Measurements from ENCODE around the gene POLR2J2. TPM values are rescaled to one million over a fixed set of nuclear protein-coding genes. Genes with fewer than 3 reads are reported as not detected.
"Not testable (repeated sequence)": the region's sequence is repeated elsewhere in the genome, so short reads cannot be mapped to it uniquely, and the experiment has no call there.

The POLR2J2 gene
- total RNA-seq = 0.35 and 4.0 TPM in 2 replicates

GRCh38 chr7:102671166-102671955 lies at the start of gene POLR2J2:
Gene POLR2J2 (minus strand): TSS chr7:102671663. CDS start chr7:102671601, 62 bp downstream.
- not testable (repeated sequence) for DNase-seq (ENCODE audit: low read depth)

- DNase-seq (ENCODE audit: low read depth) = not testable (repeated sequence)
These were observed 47.0 kb upstream of the POLR2J2 start for GRCh38 chr7:102718491-102718890.

- not testable (repeated sequence) for DNase-seq (ENCODE audit: low read depth)
These were observed 44.3 kb upstream of the POLR2J2 start for GRCh38 chr7:102715718-102716117.

DNA sequence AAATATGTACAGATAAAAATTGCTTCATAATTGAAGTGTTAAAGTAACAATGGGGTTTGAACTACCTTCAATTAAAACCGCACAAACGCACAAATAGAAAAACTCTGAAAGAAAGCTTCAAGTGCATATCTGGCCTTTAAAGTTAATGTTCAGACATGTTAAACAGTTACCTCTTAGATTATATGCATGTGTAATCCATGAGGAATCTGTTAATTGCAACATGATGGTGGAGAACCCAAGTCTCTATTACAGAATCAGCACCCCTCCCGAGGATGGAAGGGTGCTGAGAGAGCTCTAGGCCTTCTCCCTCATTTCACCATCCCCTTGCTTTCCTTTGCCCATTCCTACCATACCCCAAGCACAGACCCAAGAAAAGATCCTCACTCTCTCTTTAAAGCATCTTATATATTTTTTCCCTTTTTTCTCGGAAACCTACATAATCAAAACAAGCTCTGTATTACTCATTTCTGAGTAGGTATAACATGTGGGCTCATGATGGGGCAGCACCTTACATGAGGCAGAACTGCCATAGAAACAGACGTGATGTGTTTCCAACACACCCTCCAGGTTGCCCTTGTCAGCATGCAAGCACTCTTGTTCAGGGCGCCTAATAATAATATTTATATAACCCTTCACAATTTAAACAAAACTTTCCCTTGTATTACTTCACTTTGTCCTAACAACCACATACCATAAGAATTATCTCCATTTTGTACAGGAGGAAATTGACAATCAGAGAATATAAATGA lies 43.5 kb upstream of the POLR2J2 start:
- DNase-seq (ENCODE audit: low read depth) = peak; percentile 41

- DNase-seq (ENCODE audit: low read depth) = not testable (repeated sequence)
These were observed 42.2 kb upstream of the POLR2J2 start for GRCh38 chr7:102713691-102714080.

DNA sequence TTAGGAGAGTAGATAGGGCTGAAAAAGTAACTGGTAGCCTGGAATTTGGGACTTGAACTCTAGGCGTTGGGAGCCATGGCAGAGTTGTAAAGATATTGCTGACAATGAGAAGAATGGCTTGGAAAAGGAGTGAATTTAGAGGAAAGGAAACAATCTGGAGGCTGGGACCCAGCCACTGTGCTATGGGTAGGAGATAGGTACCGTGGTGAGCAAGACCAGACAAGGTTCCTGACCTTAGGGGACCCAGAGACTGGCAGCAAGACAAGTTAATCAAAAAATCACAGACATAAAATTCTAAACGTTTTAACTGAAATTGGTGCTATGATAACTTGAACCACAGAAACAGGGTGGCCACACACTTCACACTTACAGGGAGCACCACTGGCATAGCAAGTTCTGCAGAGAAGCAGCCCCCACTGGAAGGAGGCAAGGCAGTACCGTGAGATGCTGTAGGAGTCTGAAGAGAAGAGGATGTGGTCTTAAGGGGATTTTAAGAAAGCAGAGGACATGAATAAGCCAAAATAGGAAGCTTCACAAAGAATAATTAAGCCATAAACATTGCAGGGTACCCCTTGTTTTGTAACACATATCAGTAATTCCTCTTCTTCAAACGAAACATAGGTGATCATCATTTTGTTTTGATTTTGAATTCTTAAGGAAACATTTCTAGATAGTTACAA lies 41.7 kb upstream of the POLR2J2 start:
- peak; percentile 23 for DNase-seq (ENCODE audit: low read depth)

GRCh38 chr7:102698962-102699750 lies 27.7 kb upstream of the POLR2J2 start:
- DNase-seq (ENCODE audit: low read depth) = not testable (repeated sequence)

GRCh38 chr7:102697642-102698512 lies 26.4 kb upstream of the POLR2J2 start:
- not testable (repeated sequence) for DNase-seq (ENCODE audit: low read depth)

DNA sequence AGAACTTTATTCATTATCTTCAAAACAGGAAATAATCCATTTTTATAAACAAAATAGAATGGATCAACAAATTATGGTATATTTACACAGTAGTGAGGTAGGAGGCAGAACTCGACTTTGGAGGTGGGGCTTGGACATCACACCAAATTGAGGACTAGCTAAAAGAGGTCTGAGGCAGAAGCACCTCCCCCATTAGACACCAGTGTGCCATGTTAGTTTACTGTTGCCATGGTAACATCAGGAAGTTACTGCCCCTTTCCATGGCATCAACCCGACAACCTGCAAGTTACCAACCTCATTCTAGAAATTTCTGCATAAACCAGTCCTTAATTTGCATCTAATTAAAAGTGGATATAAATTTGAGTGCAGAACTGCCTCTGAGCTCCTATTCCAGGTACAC lies 24.5 kb upstream of the POLR2J2 start:
- not testable (repeated sequence) for DNase-seq (ENCODE audit: low read depth)

DNA sequence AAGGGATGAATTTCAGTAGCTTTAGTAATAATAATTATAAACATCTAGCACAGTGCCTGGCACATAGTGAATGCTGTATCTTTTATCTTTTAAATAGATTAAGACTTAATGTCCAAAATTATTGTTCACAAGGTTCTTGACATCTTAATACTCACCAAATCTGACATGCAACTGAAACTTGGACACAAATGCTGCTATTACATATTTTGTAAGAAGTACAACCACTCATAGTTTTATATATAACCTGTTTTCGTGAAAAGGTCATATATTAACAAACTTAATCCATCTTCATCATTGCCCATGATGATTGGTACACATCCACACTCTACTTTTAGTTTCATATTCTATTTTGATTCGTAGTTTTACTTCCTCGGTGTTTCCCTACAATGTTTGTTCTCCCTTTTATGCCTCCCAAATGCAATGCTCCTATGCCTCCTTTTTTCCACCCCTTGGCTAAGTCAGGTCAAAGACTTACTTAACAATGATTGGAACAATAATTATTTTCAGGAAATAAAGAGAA lies 23.6 kb upstream of the POLR2J2 start:
- not testable (repeated sequence) for DNase-seq (ENCODE audit: low read depth)

DNA sequence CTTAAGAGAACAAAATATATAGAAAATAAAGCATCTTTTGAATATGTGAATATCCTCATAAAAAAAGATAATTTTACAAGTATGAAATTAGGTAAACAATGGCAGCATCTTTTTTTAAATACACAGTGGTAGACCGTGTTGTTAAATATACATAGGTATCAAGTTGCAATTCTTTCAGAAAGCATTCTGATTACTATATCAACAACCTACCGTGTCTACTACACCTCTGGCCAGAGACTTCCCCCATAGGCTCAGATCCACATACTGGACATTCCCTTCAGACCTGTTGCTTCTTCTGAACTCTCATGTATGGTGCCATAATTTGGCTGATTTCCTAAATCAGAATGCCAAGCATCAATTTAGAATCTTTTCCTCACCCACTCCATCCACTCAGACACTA lies 22.5 kb upstream of the POLR2J2 start:
- not testable (repeated sequence) for DNase-seq (ENCODE audit: low read depth)

DNA sequence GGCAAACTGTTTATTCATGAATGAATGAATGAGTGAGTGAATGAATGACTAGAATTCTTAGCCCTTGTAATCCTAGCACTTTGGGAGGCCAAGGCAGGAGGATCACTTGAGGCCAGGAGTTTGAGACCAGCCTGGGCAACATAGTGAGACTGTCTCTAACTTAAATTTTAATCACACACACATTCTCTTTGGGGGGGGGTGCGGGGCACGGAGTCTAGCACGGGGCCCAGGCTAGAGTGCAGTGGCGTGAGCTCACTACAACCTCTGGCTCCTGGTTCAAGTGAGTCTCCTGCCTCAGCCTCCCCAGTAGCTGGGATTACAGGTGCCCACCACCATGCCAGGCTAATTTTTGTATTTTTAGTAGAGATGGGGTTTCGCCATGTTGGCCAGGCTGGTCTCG lies 19.1 kb upstream of the POLR2J2 start:
- not testable (repeated sequence) for DNase-seq (ENCODE audit: low read depth)

DNA sequence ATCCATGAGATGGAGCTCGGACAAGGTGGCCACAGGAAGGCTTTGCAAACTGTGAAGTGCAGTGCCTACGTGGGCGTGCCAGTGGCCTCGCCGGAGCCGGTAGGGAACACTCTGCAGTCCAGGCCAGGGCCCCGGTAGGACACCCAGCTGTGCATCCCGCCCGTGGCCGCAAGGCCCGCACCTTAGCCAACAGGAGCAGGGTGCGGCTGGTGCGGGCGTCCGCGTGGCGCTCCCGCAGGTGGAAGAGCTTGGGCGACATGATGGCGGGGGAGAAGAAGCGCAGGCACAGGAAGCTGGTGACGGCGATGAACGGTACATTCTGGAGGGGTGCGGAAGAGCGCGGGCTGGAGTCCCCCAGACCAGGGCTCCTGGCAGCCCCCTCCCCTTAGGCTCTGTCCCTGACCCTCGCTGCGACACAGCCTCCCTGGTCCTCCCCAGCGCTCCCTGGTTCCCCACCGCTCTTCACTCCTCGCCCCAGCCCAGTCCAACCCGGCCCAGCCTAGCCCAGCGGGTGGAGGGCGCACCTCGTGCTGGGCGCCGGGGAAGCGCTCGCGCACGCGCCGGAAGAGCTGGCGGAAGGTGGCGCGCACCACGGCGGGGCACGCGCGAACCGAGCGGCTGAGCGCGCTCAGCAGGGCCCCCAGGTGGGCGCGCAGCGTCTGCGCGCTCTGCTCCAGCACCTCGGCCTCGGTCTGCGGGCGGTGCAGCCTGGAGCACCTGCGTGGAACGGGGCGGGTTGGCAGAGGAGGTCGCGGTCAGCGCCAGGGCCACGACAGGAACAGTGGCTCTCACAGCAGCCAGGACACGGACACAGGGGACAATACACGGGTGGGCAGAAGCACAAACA lies 18.2 kb upstream of the POLR2J2 start:
- DNase-seq (ENCODE audit: low read depth) = not testable (repeated sequence)

DNA sequence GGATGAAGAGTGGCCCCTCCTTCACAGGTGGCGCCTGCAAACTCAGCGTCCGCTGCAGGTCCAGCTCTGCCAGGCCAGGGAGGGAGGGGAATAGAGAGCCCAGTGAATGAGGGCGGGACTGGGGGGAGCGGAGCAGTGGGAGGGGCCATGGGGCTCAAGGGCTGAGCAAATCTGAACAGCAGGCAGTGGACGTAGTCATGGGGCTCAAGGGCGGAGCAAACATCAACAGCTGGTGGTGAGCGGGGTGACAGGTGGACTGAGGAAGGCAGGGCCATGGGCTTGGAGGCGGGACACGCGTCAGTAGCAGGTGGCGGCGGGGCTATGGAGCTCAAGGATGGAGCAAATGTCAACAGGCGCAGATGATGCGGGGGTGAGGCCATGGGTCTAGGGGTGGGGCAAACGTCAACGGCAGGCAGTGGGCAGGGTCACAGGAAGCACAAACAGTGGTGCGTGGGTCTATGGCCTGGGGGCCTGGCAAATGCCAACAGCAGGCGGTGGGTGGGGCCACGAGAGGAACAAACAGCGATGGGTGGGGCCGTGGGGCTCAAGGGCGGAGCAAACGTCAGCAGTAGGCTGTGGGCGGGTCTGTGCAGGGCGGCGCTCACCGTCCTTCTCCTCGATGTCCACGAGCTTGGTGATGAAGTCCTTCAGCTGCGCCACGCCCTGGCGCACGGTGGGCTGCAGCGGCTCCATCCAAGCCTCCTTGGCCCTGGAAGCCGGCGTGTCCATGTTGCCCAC lies 17.0 kb upstream of the POLR2J2 start:
- DNase-seq (ENCODE audit: low read depth) = not testable (repeated sequence)

GRCh38 chr7:102682560-102682959 lies 11.1 kb upstream of the POLR2J2 start:
- DNase-seq (ENCODE audit: low read depth) = not testable (repeated sequence)

- not testable (repeated sequence) for DNase-seq (ENCODE audit: low read depth)
These were observed 9.3 kb upstream of the POLR2J2 start for GRCh38 chr7:102680780-102681179.

GRCh38 chr7:102675545-102675944 lies 4.1 kb upstream of the POLR2J2 start:
- DNase-seq (ENCODE audit: low read depth) = not testable (repeated sequence)

- not testable (repeated sequence) for DNase-seq (ENCODE audit: low read depth)
These were observed 2.1 kb upstream of the POLR2J2 start for GRCh38 chr7:102673447-102674067.

Data from renal cortical epithelial cell (primary cell).